Measurements from ENCODE around the gene CSTA.
"Not testable (repeated sequence)": the region's sequence is repeated elsewhere in the genome, so short reads cannot be mapped to it uniquely, and the experiment has no call there.

Gene CSTA

DNA sequence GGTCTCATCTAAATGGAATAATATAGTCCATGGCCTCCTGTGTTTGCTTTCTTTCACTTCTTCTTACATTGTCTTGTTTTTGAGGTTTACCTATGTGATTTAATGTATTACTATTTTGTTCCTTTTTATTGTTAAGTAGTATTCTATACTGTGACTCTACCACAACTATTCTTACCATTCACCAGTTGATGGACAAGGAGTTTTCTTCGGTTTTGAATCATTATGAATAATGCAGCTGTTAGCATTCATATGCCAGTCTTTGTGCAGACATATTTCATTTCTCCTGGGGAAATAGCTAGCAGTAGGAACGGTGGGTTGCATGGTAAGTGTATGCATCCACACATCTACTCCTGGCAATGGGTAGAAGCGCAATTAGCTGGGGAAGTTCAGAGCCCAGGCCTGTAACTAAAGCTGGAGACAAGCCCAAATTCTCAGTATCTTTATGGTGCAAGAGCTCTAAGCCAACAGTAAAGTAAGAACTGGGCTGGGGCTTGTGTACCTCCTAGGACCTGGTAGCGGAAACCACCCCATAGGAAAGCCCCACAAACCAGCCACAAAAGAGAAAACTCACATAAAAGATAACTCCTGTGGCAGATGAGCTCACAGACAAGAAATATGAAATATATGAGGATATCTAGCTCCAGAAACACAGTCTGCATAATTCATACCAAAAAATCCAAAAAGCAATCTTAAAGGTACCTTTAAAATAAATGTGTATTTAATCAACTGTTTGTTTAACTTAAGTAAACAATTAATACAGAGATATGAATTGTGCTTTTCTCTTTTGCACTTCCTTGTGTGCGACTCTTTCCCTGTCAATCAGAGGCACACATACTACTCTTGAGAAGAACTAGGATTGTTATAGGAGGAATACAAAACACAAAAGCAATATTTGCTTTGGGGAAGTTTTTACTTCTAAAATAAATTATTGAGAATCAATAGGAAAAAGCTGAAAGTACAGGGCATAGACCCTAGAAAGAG, 2.7 kb upstream of the CSTA start:
- no peak for DNase-seq (ENCODE audit: low read depth)

DNA sequence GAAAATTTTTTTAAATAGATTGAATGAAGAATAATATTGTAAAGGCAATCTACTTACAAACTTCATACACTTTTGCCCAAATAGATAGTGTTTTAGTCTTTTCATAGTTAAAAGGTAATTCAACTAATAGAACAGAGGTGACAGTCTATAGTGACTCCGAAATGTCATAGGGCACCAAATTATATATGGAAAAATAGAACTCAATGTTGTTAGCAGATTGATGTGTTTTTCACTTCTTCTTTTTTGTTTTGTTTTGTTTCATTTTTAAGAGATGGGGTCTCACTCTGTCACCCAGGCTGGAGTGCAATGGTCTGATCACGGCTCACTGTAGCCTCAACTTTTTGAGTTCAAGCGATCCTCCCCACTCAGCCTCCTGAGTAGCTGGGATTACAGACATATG, 721 bp downstream of the CSTA start:
- DNase-seq (ENCODE audit: low read depth), result no peak

DNA sequence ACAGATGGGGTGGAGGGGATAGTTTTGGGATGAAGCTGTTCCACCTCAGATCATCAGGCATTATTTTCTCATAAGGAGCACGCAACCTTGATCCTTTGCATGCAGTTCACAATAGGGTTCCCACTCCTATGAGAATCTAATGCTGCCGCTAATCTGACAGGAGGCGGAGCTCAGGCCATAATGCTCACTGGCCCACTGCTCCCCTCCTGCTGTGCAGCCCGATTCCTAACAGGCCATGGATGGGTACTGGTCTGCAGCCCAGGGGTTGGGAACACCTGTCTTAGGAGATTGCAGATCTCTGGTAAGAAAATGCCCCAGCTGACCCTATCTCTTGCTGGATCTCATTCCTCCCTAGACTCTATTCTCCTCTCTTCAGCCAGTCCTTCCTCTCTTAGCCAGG, 6.8 kb downstream of the CSTA start:
- DNase-seq (ENCODE audit: low read depth), result no peak

DNA sequence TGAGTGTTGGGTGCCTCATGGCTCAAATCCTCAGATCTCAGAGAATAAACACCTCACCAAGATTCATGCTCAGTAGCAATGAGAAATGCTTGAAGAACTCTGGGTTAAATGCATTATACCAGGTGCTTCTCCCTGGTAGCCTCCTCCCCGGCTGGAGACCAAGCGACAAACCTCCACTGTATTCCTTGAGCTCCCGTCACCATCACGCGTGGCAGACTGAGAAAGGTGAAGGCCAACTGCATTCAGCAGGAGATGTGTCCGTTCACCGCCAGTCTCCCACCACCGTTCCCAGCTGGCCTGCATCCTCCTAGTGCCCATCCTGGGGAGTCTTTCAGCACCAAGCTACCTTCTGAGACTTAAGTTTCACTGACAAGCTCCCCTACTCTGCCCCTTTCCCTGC, 7.5 kb downstream of the CSTA start:
- no peak for DNase-seq (ENCODE audit: low read depth)

DNA sequence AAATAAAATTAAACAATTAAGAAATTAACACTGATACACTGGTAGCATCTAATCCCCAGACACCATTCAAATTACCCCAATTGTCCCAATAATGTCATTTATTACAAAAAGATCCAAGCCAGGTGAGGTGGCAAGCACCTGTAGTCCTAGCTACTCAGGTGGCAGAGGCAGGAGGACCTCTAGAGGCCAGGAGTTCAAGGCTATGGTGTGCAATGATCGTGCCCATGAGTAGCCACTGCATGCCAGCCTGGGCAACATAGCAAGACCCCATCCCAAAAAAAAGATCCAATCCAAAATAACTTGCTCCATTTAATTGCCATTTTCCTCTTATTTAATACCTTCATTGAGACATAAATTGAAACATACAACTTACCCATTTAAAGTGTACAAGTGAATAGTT, 17.8 kb downstream of the CSTA start:
- DNase-seq (ENCODE audit: low read depth), result no peak

DNA sequence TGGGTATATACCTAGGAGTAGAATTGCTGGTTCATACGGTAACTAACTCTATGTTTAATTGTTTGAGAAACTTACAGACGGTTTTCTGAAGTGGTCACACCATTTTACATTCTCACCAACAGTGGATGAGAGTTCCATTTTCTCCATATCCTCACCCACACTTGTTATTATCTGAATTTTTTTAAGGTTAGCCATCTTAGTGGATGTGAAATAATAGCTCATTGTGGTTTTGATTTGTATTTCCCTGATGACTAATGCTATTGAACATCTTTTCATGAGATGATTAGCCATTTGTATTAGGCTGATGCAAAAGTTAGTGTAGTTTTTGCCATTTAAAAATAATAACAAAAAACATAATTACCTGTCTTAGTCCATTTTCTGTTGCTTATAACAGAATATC, 18.6 kb downstream of the CSTA start:
- DNase-seq (ENCODE audit: low read depth), result no peak

DNA sequence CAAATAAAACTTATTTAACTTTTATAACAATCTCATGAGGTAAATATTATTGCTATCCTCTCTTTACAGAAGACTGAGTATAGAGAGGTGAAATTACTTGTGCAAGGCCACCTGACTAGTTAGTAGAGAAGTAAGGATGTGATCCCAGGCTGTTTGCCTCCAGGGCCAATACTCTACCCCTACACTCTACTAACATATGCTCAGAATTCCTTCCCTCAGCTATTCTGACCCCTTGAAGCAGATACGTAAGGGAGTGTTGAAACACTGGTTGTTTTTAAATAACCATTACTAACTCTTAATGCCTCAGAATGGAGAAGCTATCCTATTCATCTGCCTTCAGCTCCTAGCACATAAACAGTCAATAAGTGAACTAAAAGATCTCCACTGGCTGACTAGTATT, 24.1 kb downstream of the CSTA start:
- no peak for DNase-seq (ENCODE audit: low read depth)

DNA sequence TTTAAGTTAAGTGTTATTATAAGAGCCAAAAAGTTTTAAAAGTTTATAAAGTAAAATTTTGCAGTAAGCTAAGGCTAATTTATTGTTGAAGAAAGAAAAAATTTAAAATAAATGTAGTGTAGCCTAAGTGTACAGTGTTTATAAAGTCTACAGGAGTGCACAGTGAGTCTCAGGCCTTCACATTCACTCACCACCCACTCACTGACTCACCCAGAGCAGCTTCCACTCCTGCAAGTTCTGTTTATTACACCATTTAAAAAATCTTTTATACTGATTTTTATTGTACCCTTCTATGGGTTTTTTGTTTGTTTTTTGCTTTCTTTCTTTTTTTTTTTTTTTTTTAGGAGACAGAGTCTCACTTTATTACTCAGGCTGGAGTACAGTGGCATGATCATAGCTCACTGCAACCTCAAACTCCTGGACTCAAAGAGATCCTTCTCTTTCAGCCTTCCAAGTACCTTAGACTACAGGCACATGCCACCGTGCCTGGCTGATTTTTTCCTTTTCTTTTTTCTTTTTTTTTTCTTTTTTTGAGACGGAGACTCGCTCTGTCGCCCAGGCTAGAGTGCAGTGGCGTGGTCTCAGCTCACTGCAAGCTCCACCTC, 25.9 kb downstream of the CSTA start:
- no peak for DNase-seq (ENCODE audit: low read depth)

DNA sequence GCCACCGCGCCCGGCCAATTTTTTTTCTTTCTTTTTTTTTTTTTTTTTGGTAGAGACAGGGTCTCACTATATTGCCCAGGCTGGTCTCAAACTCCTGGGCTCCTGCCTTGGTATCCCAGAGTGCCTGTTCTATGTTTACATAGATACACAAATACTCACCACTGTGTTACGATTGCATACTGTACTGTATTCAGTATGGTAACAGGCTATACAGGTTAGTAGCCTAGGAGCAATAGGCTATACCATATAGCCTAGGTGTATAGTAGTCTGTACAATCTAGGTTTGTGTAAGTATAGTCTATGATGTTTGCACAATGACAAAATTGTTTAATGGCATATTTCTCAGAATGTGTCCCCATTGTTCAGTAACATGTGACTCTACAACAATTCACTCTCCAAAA, 26.6 kb downstream of the CSTA start:
- no peak for DNase-seq (ENCODE audit: low read depth)

DNA sequence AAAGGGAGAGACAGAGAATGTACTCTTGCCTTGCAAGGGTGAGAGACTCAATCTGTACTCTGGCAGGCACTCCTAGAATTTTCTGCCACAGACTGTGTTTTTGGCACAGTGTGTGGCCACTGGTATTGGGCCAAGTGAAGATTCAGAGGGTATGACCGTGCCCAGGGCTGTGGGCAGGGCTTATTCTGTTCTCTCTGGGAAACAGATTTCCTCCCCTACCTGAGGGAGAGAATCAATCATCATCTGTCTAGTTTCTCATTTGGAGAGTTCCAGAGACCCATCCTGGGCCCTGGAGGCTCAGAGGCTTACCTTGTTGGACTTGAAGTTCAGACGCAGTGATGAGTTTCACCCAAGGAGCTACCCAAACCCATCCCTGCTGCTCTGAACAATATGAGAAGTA, 28.2 kb downstream of the CSTA start:
- no peak for DNase-seq (ENCODE audit: low read depth)

DNA sequence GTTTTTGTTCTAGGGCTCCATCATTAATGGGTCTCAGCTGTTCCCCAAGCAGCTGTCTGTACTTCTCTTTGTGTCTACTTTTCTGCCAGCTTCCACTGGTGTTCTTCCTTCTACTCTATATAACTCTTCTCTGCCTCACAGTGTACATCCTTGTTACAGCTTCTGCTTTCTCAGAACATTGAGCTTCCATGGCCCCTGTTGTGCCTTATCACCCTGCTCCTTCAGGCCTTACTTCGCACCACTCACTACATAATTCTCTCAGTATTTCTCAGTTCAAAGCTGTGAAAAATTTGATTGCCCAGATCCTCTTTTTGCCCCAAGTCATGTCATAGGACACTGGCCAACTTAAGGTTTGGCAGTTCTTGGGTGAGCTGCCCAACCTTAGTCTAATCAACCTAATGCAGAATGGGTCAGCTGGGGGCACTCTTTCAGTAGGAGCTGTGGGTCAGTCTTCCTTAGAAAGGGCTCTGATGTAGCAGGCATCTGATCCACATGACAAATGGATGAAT, 28.9 kb downstream of the CSTA start:
- no peak for DNase-seq (ENCODE audit: low read depth)

DNA sequence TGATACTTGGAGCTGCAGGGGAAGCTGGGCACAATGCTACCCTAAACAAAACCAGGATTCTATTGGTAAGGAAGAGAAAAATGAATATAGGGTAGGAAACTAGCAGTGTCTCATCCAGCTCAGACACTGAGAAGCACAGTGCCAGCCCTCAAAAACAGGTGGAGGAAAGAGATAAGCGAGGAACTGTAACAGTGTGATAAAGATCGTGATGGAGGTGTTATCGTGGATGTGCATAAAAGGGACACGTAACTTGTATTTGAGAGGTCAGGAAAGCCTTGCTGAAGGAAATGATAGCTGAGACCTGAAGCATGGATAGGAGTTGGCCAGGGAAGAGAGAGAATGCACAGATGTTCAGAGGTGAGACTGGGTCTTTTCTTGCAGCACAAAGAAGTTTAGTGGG, 30.6 kb downstream of the CSTA start:
- no peak for DNase-seq (ENCODE audit: low read depth)

DNA sequence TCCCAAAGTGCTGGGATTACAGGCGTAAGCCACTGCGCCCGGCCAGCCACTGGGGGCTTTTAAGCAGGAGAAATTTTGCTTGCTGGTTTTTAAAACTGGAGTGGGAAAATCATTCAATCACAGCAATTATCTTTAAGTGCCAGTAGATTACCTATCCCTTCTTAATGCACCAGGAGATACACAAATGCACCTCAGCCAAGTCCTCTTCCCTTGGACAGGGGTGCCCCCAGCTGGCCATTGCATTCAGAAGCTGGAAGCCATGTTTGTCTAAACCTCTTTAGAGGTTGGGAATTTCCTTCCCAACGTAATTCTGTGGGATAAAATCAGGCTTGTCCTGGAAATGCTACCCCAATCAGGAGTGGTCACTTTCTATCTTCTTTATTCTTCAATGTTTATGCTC, 31.4 kb downstream of the CSTA start:
- DNase-seq (ENCODE audit: low read depth), result no peak

DNA sequence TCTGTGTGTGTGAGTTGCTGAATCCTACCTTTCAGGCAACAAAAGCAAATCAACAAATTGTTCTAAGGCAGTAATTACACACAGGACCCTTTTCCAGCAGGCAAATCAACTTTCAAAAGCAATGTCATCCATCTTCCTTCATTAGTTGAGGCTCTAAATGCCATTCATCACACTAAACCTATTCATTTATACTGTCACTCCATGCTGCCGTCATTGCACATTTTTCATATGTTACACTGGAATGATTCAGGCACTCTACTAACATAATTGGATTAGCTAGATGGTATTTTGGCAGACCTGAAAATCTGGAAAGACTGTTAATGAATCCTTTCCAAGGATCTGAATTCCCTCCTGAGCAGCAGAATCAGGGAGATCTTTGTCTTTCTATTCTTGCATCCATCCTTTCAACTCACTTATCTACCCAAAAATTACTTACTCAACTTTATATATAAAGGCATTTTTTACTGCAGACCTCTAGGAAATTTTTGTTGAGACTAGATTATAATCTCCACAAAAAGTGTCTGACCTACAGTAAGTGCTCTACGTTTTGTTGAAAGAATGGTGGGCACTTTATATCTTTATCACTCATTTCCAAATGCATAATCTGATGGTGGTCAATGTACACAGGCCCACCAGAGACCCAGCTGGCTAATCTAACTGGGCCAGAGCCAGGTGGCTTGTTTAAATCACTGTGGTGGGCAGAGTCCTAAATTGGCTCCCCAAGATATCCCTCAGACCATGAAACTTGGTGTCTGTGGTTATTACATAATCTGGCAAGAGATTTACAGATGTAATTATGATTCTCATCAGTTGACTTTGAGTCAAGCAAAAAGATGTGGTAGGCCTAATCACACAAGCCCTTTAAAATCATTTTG, 33.0 kb downstream of the CSTA start:
- no peak for DNase-seq (ENCODE audit: low read depth)

DNA sequence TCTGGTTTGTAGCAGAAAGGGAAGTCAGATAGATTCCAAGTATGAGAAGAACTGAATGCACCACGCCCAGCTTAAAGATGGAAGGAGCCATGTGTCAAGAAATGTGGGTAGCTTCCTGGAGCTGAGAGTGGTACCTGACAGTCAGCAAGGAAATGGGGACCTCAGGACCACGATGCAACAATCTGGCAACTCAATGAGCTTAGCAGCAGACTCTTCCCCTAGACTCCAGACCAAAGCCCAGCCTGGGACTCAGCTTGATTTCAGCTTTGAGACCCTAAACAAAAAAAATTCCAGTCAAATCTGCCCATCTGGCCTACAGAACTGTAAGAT, 33.6 kb downstream of the CSTA start:
- no peak for DNase-seq (ENCODE audit: low read depth)

DNA sequence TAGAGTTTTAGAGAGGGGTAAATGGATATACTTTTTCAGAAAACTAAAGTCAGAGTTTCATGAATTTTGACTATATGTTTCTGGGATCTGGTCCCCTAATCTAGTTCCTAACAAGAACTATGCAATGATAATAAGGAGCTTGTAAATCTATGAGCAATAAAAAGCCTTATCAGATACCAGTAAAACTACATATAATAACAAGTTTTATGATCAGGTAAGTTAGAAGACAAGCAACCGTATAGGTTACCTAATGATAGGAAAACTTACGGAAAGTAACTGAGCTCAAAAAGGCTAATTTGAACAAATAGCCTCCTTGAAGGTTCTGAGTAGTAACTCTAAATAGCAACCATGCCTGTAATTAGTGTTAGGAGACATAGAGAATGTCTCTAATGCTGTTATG, 37.0 kb downstream of the CSTA start:
- DNase-seq (ENCODE audit: low read depth), result no peak

DNA sequence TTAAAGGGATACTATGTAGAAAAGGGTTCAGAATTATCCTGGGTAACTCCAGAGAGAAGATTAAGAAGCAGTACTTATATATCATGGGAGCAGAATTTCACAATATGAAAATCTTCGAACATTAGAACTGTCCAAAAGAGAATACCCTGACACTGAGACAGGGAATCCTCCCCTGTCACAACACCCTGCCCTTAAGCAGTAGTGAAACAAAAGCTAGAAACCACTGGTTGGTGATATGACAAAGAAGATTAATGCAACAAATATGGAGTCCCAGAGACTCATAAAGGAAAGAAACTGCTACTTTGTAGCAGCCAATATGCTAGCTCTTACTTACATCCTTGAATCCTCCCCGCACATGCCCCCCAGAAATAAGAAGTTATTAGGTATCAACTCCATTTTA, 39.4 kb downstream of the CSTA start:
- no peak for DNase-seq (ENCODE audit: low read depth)

DNA sequence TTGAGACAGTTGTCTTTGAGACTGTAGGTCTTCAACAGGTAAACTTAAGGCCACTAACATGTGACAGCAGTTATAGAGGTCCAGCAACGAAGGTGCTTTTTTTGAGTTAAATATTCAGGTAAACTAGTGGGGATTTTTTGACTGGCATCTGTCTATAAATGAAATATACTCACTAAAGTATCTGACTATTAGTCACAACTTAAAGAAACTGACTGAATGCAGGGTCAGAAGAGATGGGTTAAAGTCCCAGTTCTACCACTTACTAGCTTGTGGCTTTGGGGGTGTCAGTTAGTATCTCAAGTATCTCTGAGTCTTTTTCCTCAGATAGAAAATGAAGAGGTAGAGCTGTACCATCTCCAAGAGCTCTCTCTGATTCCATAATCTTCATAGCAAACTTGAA, 40.0 kb downstream of the CSTA start:
- no peak for DNase-seq (ENCODE audit: low read depth)

DNA sequence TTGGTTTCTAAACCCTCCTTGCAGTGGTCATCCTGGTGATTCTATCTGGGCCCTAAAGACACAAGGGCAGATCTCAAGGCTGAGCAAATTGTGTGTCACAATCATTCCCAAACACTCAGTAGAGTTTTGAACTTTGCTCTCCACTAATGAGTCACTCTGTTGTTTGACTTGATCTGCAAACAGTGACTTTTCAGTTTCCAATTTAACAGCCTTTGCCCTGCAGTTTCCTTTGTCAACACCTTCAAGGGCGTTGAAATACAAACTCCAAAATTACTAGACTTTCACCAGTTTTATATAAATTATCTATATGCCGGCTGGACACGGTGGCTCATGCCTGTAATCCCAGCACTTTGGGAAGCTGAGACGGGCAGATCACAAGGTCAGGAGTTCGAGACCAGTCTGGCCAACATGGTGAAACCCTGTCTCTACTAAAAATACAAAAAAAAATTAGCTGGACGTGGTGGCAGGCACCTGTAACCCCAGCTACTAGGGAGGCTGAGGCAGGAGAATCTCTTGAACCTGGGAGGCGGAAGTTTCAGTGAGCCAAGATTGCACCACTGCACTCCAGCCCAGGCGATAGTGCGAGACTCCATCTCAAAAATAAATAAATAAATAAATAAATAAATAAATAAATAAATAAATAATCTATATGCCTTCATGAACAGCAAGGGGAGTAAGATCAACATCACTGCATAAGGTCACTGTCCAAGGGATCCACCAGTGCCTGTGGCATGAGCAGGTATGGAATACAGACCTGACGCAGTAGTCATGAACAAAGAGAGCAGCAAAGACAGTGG, 40.7 kb downstream of the CSTA start:
- not testable (repeated sequence) for DNase-seq (ENCODE audit: low read depth)

DNA sequence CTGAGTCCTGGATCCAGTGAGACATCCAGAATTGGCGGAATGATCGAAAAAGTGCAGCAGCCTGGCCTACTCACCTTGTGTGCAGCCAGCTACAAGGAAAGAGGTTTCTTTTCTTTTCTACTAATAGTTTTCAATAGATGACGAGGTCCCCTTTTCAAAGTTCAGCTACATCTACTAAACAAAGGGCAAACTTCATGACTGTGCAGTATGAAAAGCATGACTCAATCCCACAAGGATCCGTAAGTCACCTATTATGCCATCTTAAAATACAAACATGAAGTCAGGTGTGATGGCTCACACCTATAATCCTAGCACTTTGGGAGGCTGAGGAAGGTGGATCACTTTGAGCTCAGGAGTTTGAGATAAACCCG, 41.3 kb downstream of the CSTA start:
- DNase-seq (ENCODE audit: low read depth), result no peak

DNA sequence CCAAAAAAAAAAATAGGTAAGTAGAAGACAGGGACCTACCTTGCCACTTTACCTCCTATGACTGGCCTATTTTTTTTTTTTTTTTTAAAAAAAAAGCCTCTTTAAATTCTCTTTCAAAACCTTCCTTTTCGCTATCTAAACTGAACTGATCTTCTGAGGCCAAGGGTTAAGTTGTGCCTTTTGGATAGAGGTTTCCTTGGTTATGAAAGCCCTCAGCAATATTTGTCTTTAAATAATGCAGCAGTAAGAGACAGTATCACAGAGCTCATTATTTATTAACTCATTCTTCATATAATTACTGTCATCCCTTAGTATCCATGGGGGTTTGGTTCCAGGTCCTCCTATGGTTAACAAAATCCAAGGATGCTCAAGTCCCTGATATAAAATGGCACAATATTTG, 49.0 kb downstream of the CSTA start:
- no peak for DNase-seq (ENCODE audit: low read depth)

DNA sequence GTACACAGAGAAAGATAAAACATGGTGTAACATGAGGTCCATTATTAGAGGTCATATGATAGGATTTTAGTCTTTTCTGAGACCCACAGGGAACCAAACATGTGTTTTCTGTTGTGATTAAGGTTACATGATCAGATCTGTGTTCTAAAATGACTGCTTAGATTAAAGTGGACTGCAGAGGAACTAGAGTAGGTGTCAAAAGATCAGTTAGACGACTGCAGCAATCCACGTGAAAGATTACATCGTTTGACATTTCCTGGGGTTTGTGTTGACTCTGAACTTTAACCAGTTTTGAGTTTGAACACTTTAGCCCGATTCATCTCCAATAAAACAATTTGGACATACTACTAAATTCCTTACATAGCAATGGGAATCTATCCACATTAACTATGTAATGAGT, 52.9 kb downstream of the CSTA start:
- no peak for DNase-seq (ENCODE audit: low read depth)
